Transverse colon (tissue), 4 donors: ENCODE data around the gene TARS1.

Experiments
- CTCF ChIP-seq, 5 experiments: fragments of 200-600 bp in 3 of 5; fragments of 450-650 bp in 2 of 5; sonication (generic) in 3 of 5; IDR thresholded peaks; 1 replicate in 2 of 5; 2 replicates in 3 of 5; pipeline ENCODE4 v1.5.1; 2016 to 2017; ENCODE audit warnings: antibody characterized with exemption in 5 of 5, inconsistent platforms in 3 of 5, mild to moderate bottlenecking in 2 of 5, moderate library complexity in 1 of 5
- POLR2AphosphoS5 ChIP-seq, 3 donors: sonication (generic); formaldehyde crosslinking; IDR thresholded peaks; one replicate each; pipeline ENCODE4 v1.6.1; 2016; ENCODE audit warnings: antibody characterized with exemption in 3 of 3

GRCh38 chr5:33480876-33481275, 40.1 kb downstream of the TARS1 start:
- TF ChIP-seq POLR2AphosphoS5 (IDR thresholded peaks at IDR 0.05) (no peak), CTCF (IDR thresholded peaks at IDR 0.05) (no peak)
